ENCODE measurements around the gene PKHD1. TPM values are rescaled to one million over a fixed set of nuclear protein-coding genes. Genes with fewer than 3 reads are reported as not detected.
"Not testable (repeated sequence)": the region's sequence is repeated elsewhere in the genome, so short reads cannot be mapped to it uniquely, and the experiment has no call there.

Gene PKHD1
- total RNA-seq, 1 experiment from 2014 or later: not detected

GRCh38 chr6:51901766-51902764, 185.3 kb downstream of the PKHD1 start:
- in situ Hi-C loops (cut with HindIII; ENCODE audit: low sequenced_read_pairs): no loop called here
- DNase-seq (ENCODE audit: low spot score): no peak

GRCh38 chr6:51893366-51893765, 194.0 kb downstream of the PKHD1 start:
- in situ Hi-C loops (cut with HindIII; ENCODE audit: low sequenced_read_pairs): no loop called here

DNA sequence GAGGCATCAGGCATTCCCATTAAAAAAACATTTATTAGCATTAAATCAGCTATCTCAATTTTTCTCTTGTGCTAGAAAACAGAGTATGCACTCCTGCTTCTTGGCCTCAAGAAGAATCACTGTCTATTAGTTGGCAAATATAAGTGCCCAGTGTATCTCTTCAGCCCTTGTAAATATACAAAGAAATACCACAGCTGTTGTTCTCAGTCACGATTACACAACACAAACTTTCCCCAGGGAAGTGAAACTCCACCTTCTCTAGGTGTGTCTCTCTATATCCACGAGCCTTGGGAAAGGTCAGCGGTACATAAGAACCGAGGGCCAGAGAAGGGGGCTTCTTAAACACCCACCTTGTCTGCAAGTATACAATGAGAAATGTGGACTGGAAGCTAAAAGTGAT, 194.7 kb downstream of the PKHD1 start:
- in situ Hi-C loops (cut with HindIII; ENCODE audit: low sequenced_read_pairs): no loop called here
- no peak for DNase-seq (ENCODE audit: low spot score)

More at GRCh38 chr6:51893366-51893765, 194.0 kb downstream of the PKHD1 start:
- DNase-seq (ENCODE audit: low spot score): no peak

- in situ Hi-C loops (cut with HindIII; ENCODE audit: low sequenced_read_pairs): no loop called here
- DNase-seq (ENCODE audit: low spot score): no peak
These were observed 195.1 kb downstream of the PKHD1 start for GRCh38 chr6:51892339-51892738.

- in situ Hi-C loops (cut with HindIII; ENCODE audit: low sequenced_read_pairs): no loop called here
- no peak for DNase-seq (ENCODE audit: low spot score)
These were observed 195.6 kb downstream of the PKHD1 start for GRCh38 chr6:51891784-51892183.

DNA sequence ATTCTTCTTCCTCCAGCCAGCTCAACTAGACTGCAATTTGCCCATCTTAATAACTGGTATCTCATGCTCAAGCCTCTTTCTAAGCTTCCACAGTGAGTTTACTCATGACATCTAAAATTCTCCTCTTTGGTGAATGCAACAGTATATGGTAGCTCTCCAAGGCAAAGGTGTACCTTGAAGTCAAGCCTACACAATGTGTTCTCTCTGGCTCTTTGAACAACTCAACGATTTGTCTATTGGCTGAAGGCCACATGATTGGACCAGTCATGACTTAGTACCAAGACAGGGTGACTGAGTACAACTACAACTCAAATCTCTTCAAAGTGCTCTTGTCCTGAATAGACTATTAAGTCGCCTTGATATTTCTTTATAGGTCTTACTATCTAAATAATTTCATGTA, 199.6 kb downstream of the PKHD1 start:
- DNase-seq (ENCODE audit: low spot score): no peak
- in situ Hi-C loops (cut with HindIII; ENCODE audit: low sequenced_read_pairs): no loop called here

- DNase-seq (ENCODE audit: low spot score): no peak
- in situ Hi-C loops (cut with HindIII; ENCODE audit: low sequenced_read_pairs): no loop called here
These were observed 201.5 kb downstream of the PKHD1 start for GRCh38 chr6:51885957-51886356.

- in situ Hi-C loops (cut with HindIII; ENCODE audit: low sequenced_read_pairs): no loop called here
- DNase-seq (ENCODE audit: low spot score): no peak
These were observed 218.6 kb downstream of the PKHD1 start for GRCh38 chr6:51868591-51869355.

DNA sequence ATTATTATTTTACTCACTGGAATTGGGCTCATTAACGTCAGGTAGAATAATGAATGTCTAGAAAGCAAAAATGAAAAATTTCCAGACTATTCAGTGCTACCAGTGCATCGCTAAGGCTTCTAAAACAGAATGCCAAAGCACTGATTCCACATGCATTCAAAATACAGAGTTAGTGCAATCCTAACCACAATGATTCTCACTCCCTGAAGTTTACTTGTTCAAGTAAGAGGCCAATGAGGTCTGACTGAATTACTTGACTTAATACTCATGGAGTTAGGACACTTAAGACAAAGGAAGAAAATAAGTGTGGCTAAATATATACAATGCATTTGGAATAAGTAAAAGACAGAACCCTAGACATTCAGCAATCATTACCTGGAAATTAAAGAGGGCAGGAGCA, 220.5 kb downstream of the PKHD1 start:
- no peak for DNase-seq (ENCODE audit: low spot score)
- in situ Hi-C loops (cut with HindIII; ENCODE audit: low sequenced_read_pairs): no loop called here

DNA sequence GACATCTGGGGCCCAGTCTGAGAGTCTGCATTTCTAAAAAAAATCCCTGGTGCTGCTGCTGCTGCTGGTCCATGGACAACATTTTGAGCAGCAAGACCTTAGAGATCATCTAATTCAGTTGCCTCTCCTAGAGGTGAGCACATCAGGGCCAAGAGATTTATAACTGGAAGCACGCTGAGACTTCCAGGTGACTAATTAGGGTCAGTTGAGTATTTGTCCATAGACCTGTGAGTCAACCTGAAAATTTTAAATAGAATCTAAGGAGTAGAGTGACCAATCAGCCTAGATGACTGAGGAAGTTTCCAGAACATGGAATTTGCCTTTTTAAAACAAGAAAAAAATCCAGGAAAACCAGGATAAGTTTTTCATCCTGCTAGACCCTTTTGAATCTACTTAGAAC, 221.4 kb downstream of the PKHD1 start:
- DNase-seq (ENCODE audit: low spot score): no peak
- in situ Hi-C loops (cut with HindIII; ENCODE audit: low sequenced_read_pairs): no loop called here

DNA sequence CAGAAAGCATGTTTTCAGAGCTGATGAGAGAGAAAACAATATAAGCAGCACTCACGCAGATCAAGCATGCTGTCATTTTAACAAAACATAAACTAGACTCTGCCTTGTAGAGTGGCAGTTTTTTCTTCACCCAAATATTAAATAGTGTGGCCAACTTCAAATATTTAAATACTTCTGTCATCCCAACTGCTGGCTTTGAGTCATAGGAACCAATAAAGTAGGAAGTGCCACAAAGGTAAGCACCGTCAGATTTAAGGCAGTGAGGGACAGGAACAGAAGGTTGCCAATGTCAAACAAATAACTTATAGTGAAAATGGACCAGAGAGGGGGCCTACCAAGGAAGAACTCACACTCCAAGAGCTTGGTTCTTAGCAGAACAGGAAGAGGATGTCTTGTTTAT, 222.2 kb downstream of the PKHD1 start:
- no peak for DNase-seq (ENCODE audit: low spot score)
- in situ Hi-C loops (cut with HindIII; ENCODE audit: low sequenced_read_pairs): no loop called here

- in situ Hi-C loops (cut with HindIII; ENCODE audit: low sequenced_read_pairs): no loop called here
- DNase-seq (ENCODE audit: low spot score): no peak
These were observed 230.3 kb downstream of the PKHD1 start for GRCh38 chr6:51857134-51857533.

GRCh38 chr6:51856508-51856907, 230.9 kb downstream of the PKHD1 start:
- no peak for DNase-seq (ENCODE audit: low spot score)
- in situ Hi-C loops (cut with HindIII; ENCODE audit: low sequenced_read_pairs): no loop called here

DNA sequence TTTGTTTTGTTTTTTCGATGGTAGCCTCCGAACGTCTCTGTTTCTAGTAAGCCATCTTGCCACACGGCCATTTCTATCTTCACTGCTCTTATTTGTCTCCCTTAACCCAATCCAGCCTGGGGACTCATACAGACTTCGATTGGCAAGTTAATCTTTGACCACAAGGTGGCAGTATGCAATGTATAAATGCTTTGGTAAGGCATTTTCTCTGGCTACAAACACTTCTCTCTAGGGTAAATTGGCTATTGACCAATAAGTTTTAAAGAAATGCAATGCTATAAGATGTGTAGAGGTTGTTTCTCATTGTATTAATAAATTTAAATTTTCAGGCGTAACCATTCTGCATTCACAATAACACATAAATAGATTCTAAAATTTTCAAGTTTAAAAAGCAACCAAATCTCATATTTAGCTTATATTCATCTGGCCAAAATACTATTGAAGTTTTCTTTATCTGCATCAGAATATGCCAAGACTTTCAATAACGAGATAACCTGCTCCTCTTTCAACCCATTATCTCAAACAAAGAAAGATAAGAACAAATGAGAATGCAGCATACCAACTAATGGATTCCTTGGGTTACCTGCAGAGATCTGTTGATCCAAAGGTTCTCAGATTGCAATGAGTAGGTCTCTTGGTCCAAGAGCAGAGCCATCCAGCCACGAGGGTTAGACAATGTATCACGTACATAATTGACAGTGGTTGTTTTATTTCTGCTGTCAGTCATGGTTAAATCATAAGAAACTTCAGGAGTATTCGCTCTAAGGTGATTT, 231.9 kb downstream of the PKHD1 start:
- peak; percentile 38 for DNase-seq (ENCODE audit: low spot score)
- in situ Hi-C loops (cut with HindIII; ENCODE audit: low sequenced_read_pairs): no loop called here

- in situ Hi-C loops (cut with HindIII; ENCODE audit: low sequenced_read_pairs): no loop called here
- DNase-seq (ENCODE audit: low spot score): no peak
These were observed 232.5 kb downstream of the PKHD1 start for GRCh38 chr6:51854876-51855275.

DNA sequence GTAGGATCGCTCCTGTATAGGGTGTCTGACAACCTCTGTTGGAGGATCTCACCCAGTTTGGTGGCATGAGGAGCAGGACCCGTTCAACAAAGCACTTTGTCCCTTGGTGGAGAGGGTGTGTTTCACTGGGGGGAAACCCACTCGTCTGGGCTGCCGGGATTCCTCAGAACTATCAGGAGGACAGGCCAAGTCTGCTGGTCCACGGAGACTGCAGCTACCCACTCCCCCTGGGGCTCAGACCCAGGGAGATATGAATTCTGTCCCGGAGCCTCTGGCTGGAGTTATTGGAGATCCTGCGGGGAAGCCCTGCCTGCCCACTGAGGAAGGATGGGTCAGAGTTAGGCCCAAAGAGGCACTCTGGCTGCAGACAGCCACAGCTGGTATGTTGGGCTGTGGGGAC, 233.1 kb downstream of the PKHD1 start:
- in situ Hi-C loops (cut with HindIII; ENCODE audit: low sequenced_read_pairs): no loop called here
- DNase-seq (ENCODE audit: low spot score): no peak

DNA sequence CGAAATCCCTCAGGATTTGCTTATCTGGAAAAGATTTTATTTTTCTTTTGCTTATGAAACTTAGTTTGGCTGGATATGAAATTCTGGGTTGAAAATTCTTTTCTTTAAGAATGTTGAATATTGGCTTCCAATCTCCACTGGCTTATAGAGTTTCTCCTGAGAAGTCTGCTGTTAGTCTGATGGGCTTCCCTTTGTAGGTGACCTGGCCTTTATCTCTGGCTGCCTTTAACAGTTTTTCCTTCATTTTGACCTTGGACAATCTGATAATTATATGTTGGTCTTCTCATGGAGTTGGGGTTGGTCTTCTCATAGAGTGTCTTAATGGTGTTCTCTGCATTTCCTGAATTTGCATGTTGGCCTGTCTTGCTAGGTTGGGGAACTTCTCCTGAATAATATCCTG, 234.3 kb downstream of the PKHD1 start:
- DNase-seq (ENCODE audit: low spot score); in situ Hi-C loops (cut with HindIII; ENCODE audit: low sequenced_read_pairs): not testable (repeated sequence)

GRCh38 chr6:51846531-51846930, 240.9 kb downstream of the PKHD1 start:
- in situ Hi-C loops (cut with HindIII; ENCODE audit: low sequenced_read_pairs): no loop called here
- DNase-seq (ENCODE audit: low spot score): no peak

- DNase-seq (ENCODE audit: low spot score): no peak
- in situ Hi-C loops (cut with HindIII; ENCODE audit: low sequenced_read_pairs): no loop called here
These were observed 243.1 kb downstream of the PKHD1 start for GRCh38 chr6:51844336-51844735.
